Measurements from ENCODE around the gene BICD2.

Gene BICD2

DNA sequence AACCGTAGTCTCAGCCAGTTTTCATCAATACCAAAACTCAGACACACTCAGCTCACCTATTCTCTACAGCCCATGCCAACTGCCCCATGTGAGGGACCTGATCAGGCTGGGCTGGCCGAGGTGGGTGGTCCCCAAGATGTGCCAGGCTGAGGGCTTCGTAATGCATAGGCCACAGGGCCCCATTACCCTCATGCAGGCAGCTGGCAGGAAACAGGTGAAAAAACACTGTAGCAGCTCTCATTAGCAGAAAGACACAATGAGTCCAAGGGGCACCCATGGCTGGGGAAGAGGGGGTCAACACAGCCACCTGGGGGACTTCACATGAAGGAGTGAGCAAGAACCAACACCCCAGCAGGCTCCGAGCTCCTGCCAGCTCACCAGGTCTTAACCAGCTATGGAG is 102.9 kb downstream of the BICD2 start:
- Mint-ChIP-seq H3K4me3 (no peak overlapping the region), H3K36me3 (ENCODE audit: low read depth) (peaks cover 10% of the 10 kb centered on the region), H3K9me3 (no peaks in the 10 kb centered on the region), H3K27me3 (ENCODE audit: low read depth) (no peaks in the 10 kb centered on the region), H3K27ac (no peak overlapping the region), H3K4me1 (ENCODE audit: low read depth) (peaks cover 18% of the 10 kb centered on the region)
- no peak for DNase-seq (ENCODE audit: low spot score)
